Subcutaneous adipose tissue (tissue), 4 donors: ENCODE results near the gene ZNF175. TPM values are rescaled to one million over a fixed set of nuclear protein-coding genes. Genes with fewer than 3 reads are reported as not detected.

ENCODE experiments used
- CTCF ChIP-seq: fragments of 450-650 bp; IDR thresholded peaks from one replicate; pipeline ENCODE4 v1.5.1; 2016; ENCODE audit warnings: low read depth, mild to moderate bottlenecking, control low read depth, antibody characterized with exemption, moderate library complexity
- total RNA-seq, 4 donors: library from RNA; depleted of rRNA; stranded (reverse); fragments of >200 nt; gene quantifications; one replicate each; pipeline ENCODE4 v1.1.0, GENCODE V29; 2016

ZNF175 gene
- total RNA-seq, 4 donors from 2014 or later: 5.3 to 10.1 (median 7.1) TPM

DNA sequence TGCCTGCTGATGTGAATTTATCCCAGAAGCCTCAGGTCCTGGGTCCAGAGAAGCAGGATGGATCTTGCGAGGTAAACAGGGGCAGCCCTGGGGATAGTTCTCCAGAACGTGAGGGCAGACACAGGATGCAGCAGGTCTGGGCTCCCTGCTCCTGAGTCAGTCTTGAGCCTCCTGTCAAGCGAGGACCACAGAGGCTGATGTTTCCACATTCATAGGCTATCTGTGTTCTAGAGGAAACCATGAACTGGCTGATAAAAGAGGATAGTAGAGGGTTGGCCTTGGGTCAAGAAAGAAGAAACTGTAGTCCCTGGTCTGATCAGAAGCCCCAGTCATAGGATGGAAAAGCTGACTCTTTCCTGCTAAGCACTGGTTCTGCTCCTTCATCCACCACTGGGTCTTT lies 2.2 kb downstream of the ZNF175 start:
- TF ChIP-seq CTCF: no peak

DNA sequence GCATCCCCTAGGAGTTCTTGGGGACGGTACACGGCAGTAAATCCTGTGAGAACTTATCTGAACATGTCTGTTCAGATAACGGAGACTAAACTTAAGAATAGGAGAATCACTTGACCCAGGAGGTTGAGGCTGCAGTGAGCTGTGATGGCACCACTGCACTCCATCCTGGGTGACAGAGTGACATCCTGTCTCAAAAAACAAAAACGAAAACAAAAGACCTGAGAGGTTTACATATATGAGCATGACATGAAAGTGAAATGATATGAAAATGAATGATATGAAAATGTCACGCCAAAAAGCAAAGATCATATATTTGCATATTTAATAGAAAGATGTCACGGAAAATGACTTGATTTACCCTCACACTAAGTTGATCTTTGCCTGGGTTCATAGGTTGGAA lies 5.8 kb downstream of the ZNF175 start:
- no peak for TF ChIP-seq CTCF

- no peak for TF ChIP-seq CTCF
Measured at GRCh38 chr19:51586103-51586728, 15.1 kb downstream of the ZNF175 start.

DNA sequence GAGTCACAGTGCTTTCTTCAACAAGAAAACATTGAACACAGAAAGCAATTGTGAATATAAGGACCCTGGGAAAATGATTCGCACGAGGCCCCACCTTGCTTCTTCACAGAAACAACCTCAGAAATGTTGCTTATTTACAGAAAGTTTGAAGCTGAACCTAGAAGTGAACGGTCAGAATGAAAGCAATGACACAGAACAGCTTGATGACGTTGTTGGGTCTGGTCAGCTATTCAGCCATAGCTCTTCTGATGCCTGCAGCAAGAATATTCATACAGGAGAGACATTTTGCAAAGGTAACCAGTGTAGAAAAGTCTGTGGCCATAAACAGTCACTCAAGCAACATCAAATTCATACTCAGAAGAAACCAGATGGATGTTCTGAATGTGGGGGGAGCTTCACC lies 15.7 kb downstream of the ZNF175 start:
- TF ChIP-seq CTCF: no peak

- no peak for TF ChIP-seq CTCF
Measured at GRCh38 chr19:51587264-51588191, 16.4 kb downstream of the ZNF175 start.

DNA sequence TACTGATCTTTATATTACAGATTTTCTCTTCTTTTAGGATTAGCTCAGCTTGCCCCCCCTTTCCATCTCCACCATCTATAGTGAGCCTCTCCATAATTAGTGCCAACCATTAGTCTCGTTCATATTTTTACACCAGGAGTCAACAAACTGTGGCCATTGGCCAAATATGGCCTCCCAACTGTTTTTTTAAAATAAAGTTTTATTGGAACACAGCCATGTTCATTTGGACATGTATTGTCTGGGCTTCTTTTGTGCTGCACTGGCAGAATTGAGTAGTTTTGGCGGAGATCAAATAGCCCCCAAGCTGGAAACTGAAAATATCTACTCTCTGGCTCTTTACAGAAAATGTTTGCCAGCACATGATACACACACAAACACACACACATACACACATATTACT lies 18.4 kb downstream of the ZNF175 start:
- no peak for TF ChIP-seq CTCF

DNA sequence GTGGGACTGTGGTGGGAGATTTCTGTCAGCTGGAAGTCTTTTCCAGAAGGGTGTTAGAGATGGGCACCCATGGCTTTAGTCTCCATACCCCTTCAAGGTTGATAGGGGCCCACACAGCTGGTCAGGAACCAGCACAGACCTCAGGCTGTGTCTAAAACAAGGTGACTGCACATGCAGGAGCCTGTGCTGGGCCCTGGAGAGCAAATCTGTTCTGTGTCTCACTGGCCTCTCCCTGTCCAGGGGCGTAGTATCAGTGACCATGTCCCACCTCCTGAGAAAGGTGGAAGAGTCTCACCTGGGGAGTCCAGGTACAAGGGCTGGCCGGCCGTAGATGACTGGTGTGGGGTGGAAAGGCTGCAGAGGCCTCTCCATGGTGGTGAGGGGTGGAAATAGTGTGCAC lies 19.4 kb downstream of the ZNF175 start:
- TF ChIP-seq CTCF: no peak
